Muscle of leg (tissue), 11 donors: Measurements from ENCODE around the gene GEN1. TPM values are rescaled to one million over a fixed set of nuclear protein-coding genes. Genes with fewer than 3 reads are reported as not detected.

Experiments used
- DNase-seq: peaks from one replicate; pipeline ENCODE4 v3.0.0; 2013
- H3K27ac ChIP-seq: one replicate; pipeline ENCODE4 v1.5.1; 2013; ENCODE audit warnings: mild to moderate bottlenecking, low read length, control low read depth
- H3K27me3 ChIP-seq: one replicate; pipeline ENCODE4 v1.6.1; 2013; ENCODE audit warnings: low read length; ENCODE audit not compliant: control insufficient read depth, insufficient read depth
- H3K36me3 ChIP-seq: one replicate; pipeline ENCODE4 v1.6.1; 2013; ENCODE audit warnings: low read length; ENCODE audit not compliant: control insufficient read depth, insufficient read depth
- H3K4me1 ChIP-seq: one replicate; pipeline ENCODE4 v1.6.1; 2013; ENCODE audit warnings: low read length; ENCODE audit not compliant: control insufficient read depth, insufficient read depth
- H3K4me3 ChIP-seq: one replicate; pipeline ENCODE4 v1.5.1; 2013; ENCODE audit warnings: low read length, control low read depth
- H3K9me3 ChIP-seq: replicated peaks from 2 replicates; pipeline ENCODE4 v1.6.1; 2013; ENCODE audit warnings: low read depth, low read length; ENCODE audit not compliant: control insufficient read depth
- WGBS: methylation state at CpG from one replicate; pipeline ENCODE4 v1.1.5; 2013; ENCODE audit warnings: missing lambda C conversion rate; ENCODE audit not compliant: insufficient coverage; 5-methylcytosine and 5-hydroxymethylcytosine counted together
- polyA plus RNA-seq, 8 donors: library from polyadenylated mRNA; unstranded; fragments of 120-200 nt; gene quantifications; one replicate each; pipeline versions ENCODE4 v1.2.1 to v1.2.3, GENCODE V29; 2013; ENCODE audit warnings: inconsistent platforms in 1 of 8, low replicate concordance in 1 of 8; ENCODE audit not compliant: insufficient read length in 8 of 8, insufficient read depth in 1 of 8
- total RNA-seq: library from RNA; stranded (reverse); fragments of 120-200 nt; gene quantifications from one replicate; pipeline ENCODE4 v1.2.4, GENCODE V29; 2013

Gene GEN1
- total and polyA plus RNA-seq, 9 donors: 6.5 to 16.7 (median 9.4) TPM

- H3K9me3 ChIP-seq: no peaks in the 10 kb centered on the region
- WGBS: 83% methylated on average over 4 of the region's 8 CpGs
Measured at GRCh38 chr2:17805717-17806363, 51.9 kb downstream of the GEN1 start.

GRCh38 chr2:17813010-17813741, 59.2 kb downstream of the GEN1 start:
- H3K4me3 ChIP-seq: no peak overlapping the region
- H3K36me3 ChIP-seq: no peaks in the 10 kb centered on the region
- no peaks in the 10 kb centered on the region for H3K9me3 ChIP-seq
- H3K27me3 ChIP-seq: no peaks in the 10 kb centered on the region
- 44% methylated on average over 1 of the region's 5 CpGs for WGBS
- H3K27ac ChIP-seq: peak overlapping the region; percentile 75
- DNase-seq: no peak
- peaks cover 29% of the 10 kb centered on the region for H3K4me1 ChIP-seq

More at GRCh38 chr2:17805717-17806363, 51.9 kb downstream of the GEN1 start:
- peak; percentile 75 for DNase-seq
- H3K27me3 ChIP-seq: no peaks in the 10 kb centered on the region
- H3K27ac ChIP-seq: peak overlapping the region; percentile 82
- H3K4me3 ChIP-seq: no peak overlapping the region
- H3K36me3 ChIP-seq: no peaks in the 10 kb centered on the region
- H3K4me1 ChIP-seq: peaks cover 36% of the 10 kb centered on the region

GRCh38 chr2:17813742-17814473, 60.0 kb downstream of the GEN1 start:
- Histone ChIP-seq H3K36me3 (no peaks in the 10 kb centered on the region), H3K9me3 (no peaks in the 10 kb centered on the region), H3K4me1 (peaks cover 29% of the 10 kb centered on the region), H3K27ac (peak overlapping the region; percentile 75), H3K4me3 (no peak overlapping the region), H3K27me3 (no peaks in the 10 kb centered on the region)
- peak; percentile 85 for DNase-seq
- no CpG with 5 or more reads among the region's 5 CpGs for WGBS

- H3K9me3 ChIP-seq: no peaks in the 10 kb centered on the region
- no peak overlapping the region for H3K4me3 ChIP-seq
- no peak overlapping the region for H3K27ac ChIP-seq
- H3K36me3 ChIP-seq: no peaks in the 10 kb centered on the region
- no peak for DNase-seq
- H3K27me3 ChIP-seq: no peaks in the 10 kb centered on the region
- WGBS: no CpG with 5 or more reads among the region's 1 CpG
- H3K4me1 ChIP-seq: peaks cover 29% of the 10 kb centered on the region
Measured at GRCh38 chr2:17814601-17815000, 60.7 kb downstream of the GEN1 start.

- Histone ChIP-seq H3K36me3 (no peaks in the 10 kb centered on the region), H3K4me1 (peaks cover 29% of the 10 kb centered on the region), H3K27ac (no peak overlapping the region), H3K4me3 (no peak overlapping the region), H3K27me3 (no peaks in the 10 kb centered on the region), H3K9me3 (no peaks in the 10 kb centered on the region)
- no peak for DNase-seq
- WGBS: 29% methylated on average over 4 of the region's 8 CpGs
Measured at GRCh38 chr2:17815468-17816184, 61.7 kb downstream of the GEN1 start.

- Histone ChIP-seq H3K4me1 (peaks cover 35% of the 10 kb centered on the region), H3K36me3 (no peaks in the 10 kb centered on the region), H3K27ac (no peak within 1 kb of the TSS), H3K9me3 (no peaks in the 10 kb centered on the region), H3K4me3 (no peak within 1 kb of the TSS), H3K27me3 (no peaks in the 10 kb centered on the region)
- 69% methylated on average over 16 of the region's 26 CpGs for WGBS
- no peak for DNase-seq
Measured at GRCh38 chr2:17816396-17817245, 62.7 kb downstream of the GEN1 start, which contains the start of gene MSGN1. Gene MSGN1 (plus strand): TSS chr2:17816460. CDS start chr2:17816519, 59 bp downstream.

- H3K27me3 ChIP-seq: no peaks in the 10 kb centered on the region
- DNase-seq: no peak
- H3K27ac ChIP-seq: no peak overlapping the region
- no peaks in the 10 kb centered on the region for H3K9me3 ChIP-seq
- H3K4me3 ChIP-seq: no peak overlapping the region
- no peaks in the 10 kb centered on the region for H3K36me3 ChIP-seq
- H3K4me1 ChIP-seq: peaks cover 36% of the 10 kb centered on the region
- WGBS: no CpG with 5 or more reads among the region's 2 CpGs
Measured at GRCh38 chr2:17818235-17818815, 64.4 kb downstream of the GEN1 start.

- DNase-seq: no peak
Measured at GRCh38 chr2:17821080-17821479, 67.1 kb downstream of the GEN1 start.

More at GRCh38 chr2:17821080-17821479, 67.1 kb downstream of the GEN1 start:
- Histone ChIP-seq H3K4me3 (no peak overlapping the region), H3K27me3 (no peaks in the 10 kb centered on the region), H3K4me1 (peaks cover 27% of the 10 kb centered on the region), H3K27ac (peak overlapping the region; percentile 85), H3K36me3 (no peaks in the 10 kb centered on the region), H3K9me3 (no peaks in the 10 kb centered on the region)
- no CpG with 5 or more reads among the region's 3 CpGs for WGBS
